Epidermal melanocyte (primary cell): Measurements from ENCODE around the gene TNNC2.
"Not testable (repeated sequence)": the region's sequence is repeated elsewhere in the genome, so short reads cannot be mapped to it uniquely, and the experiment has no call there.

Experiments used
- DNase-seq: peaks from one replicate; pipeline ENCODE4 v3.0.0; 2011; ENCODE audit warnings: low spot score; ENCODE audit not compliant: insufficient read length

Gene TNNC2

DNA sequence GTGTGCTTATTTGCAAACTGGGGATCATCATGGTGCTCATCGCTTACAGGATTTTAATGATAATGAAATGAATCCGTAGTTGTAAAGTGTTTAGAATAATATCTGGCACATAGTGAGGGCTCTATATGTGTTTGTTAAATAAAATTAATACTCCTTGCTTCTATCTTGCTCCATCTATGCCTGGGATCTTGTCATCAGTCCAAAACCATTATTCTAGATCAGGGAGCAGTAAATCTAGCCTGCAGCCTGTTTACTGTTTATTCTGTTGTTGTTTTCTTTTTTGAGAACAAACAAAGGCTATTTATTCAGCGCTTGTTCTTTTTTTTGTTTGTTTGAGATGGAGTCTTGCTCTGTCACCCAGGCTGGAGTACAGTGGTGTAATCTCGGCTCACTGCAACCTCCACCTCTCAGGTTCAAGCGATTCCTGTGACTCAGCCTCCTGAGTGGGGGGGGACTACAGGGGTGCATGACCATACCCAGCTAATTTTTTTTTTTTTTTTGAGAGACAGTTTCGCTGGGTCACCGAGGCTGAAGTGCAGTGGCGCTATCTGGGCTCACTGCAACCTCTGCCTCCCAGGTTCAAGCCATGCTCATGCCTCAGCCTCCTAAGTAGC, 22.0 kb upstream of the TNNC2 start:
- DNase-seq: no peak

DNA sequence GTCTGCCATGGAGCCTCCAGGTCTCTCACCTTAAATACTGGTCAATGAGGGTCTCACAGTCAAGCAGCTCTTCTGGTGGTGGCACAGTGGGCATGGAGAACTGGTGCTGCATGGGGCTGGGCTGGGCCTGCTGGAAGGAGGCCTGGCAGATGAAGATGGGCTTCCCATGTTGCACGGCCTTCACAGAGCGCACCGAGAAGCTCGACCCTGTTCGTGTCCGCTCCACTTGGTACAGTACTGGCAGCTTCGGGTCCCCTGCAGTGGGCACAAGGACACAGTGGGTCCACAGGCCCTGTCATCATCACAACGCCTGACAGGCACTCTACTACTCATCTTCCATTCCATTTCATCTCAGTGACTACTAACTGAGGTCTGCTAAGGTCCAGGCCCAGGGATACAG, 21.3 kb upstream of the TNNC2 start:
- no peak for DNase-seq

DNA sequence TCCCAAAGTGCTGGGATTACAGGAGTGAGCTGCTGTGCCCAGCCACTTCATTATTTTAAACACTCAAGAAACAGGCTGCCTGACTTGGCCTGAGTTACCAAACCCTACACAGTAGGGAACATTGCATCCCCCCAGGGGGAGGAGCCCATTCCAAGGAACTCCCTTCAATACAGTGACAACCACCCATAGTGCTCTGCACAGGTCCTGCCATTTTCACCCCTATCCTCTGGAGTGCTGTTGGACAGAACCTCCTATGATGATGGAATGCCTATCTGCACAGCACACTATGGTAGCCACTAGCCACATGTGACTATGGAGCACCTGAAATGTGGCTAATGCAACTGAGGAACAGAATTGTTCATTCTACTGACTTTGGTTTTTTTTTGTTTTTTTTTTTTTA, 18.3 kb upstream of the TNNC2 start:
- no peak for DNase-seq

DNA sequence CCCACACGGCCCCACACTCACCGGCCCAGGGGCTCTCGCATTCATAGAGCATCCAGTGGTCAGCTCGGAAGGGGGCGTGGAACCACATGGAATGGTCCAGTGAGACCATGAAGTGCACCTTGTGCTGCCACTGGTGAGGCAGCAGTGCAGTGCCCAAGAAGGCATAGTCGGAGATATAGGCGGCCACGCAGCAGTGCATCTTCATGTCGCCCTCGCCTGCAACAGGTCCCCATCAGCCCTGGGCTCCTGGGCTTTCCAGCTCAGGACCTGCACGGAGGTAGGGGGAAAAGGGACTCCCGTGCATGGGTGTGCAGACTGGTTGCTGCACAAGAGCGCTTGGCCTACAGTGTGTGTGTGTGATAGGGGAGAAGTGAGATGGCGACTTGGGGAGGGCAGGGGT, 16.4 kb upstream of the TNNC2 start:
- DNase-seq: no peak

DNA sequence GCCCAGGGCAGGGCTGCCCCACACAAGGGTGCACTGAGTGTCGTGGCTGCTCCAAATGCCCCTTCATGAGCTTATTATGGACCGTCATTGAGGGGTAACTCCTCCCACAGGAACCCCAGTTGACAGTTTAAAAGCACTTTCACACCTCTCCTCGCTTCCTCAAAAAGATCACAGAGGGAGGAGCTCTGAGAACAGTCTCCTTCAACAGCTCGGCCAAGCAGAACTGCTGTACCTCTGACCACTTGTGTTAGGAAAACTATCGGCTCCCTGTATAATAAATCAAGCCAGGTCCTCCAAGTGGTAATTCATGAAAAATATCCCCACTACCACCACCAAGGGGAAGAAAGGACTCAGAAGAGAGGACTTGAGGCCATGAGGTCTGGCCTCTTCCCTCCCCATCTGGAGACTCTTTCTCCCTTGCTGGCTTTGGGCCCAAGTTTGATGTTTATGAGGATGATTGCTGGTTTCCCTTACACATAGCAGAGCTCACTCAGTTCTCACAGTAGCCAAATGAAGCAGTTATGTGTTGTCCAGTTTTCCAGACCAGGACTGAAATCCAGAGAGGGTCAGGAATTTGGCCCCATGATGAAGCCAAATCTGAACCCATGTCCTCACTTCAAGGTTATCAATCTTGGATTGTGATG, 15.2 kb upstream of the TNNC2 start:
- DNase-seq: no peak

DNA sequence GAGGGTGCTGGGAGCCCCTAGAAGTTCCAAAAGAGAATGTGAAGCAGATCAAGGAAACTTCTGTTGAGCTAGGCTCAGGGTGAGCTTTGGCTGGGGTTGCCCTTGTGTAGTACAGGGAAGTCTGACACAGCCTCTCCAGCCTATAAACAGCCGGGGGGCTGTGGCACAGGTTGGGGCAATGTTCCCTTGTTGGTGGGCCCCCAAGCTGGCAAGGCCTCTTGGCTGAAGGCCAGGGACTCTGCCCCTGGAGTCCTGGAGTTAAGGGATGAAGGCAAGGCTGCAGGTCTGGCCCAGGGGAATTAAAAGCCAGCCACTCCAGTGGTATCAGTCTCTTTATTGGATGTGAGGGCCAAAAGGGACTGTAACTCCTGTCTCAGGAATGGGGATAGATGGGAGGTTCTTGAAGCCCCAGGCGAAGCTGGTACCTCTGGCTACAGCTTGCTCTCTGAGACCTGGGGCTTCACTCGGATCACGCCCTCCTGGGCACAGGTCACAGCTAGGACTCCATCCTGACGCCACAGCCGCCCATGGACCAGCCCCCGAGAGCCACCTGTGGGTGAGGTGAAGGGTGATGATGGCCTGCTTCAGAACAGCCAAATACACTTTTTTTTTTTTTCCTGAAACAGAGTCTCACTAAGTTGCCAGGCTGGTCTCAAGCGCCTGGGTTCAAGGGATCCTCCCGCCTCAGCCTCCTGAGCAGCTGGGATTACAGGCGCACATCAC, 14.5 kb upstream of the TNNC2 start:
- DNase-seq: no peak

DNA sequence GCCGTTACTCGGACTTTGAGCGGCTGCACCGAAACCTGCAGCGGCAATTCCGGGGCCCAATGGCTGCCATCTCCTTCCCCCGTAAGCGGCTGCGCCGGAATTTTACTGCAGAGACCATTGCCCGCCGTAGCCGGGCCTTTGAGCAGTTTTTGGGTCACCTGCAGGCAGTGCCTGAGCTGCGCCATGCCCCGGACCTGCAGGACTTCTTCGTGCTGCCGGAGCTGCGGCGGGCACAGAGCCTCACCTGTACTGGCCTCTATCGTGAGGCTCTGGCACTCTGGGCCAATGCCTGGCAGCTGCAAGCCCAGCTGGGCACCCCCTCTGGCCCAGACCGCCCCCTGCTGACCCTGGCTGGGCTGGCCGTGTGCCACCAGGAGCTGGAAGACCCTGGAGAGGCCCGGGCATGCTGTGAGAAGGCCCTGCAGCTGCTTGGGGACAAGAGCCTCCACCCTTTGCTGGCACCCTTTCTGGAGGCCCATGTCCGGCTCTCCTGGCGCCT, 13.6 kb upstream of the TNNC2 start:
- DNase-seq: no peak

DNA sequence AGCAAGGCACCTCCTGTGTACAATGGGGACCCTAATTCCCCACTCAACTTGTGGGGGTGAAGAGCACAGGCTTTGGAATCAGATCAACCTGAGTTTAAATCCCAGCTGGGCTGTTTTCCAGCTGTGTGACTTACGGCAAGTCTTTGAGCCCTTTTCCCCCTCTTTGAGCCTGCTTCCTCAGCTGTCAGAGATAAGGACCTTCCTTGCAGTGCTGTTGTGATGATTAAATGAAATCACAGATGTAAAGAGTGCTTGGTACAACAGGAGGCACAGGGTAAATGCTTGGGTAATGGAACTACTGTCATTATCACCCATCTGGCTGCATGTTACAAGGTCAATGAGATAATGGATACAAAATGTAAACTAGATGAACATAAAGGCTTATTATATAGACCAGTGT, 9.7 kb upstream of the TNNC2 start:
- DNase-seq: no peak

DNA sequence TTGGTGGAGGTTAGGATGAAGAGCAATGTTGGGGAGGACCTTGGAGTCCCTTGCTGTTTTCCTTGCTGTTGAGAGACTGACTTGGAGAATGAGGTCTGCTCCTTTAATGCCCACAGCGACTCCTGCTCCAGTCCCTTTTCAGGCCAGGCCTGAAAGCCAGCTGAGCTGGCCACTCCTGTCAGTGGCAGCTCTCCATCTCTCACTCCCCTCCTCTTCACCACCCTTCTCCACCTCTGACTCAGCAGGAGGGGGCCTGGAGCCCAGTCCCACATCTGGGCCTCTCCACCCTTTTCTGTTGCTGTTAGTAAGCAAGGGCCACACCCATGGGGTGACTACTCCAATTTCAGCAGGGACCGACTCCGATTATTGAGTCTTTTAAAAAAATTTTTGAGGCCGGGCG, 8.7 kb upstream of the TNNC2 start:
- no peak for DNase-seq

DNA sequence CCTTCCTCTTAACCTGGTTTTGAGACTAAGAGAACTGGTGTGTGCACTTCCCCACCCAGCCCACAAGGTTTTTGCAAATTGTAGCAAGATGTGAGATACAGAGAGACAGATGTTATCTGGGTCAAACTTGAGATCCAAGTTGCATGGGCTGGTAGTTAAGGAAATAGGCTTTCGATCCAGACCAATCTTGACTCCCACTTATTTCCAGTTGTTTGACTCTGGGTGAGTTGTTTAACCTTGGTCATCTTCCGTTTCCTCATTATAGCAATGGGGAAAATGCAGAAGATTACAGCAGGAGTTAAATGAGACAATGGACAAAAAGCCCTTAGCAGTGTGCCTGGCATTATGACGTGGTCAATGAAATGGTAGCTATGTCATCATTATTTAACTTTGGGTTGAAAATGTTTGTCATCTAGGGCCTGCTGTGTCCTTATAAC, 8.2 kb upstream of the TNNC2 start:
- no peak for DNase-seq

DNA sequence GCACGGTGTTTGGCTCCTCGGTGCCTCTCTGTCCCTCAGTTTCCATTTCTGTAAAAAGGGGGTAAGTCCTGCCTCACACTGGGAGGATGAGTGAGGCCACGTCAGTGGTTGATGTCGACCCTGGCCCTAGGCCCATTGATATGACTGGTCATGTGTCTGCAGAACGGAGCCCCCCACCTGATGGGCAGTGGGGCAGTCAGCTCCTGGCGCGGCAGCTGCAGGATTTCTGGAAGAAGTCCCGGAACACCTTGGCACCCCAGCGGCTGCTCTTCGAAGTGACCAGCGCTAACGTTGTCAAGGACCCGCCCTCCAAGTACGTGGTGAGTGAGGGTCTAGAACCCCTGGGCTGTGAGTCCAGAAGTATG, 7.7 kb upstream of the TNNC2 start:
- no peak for DNase-seq

DNA sequence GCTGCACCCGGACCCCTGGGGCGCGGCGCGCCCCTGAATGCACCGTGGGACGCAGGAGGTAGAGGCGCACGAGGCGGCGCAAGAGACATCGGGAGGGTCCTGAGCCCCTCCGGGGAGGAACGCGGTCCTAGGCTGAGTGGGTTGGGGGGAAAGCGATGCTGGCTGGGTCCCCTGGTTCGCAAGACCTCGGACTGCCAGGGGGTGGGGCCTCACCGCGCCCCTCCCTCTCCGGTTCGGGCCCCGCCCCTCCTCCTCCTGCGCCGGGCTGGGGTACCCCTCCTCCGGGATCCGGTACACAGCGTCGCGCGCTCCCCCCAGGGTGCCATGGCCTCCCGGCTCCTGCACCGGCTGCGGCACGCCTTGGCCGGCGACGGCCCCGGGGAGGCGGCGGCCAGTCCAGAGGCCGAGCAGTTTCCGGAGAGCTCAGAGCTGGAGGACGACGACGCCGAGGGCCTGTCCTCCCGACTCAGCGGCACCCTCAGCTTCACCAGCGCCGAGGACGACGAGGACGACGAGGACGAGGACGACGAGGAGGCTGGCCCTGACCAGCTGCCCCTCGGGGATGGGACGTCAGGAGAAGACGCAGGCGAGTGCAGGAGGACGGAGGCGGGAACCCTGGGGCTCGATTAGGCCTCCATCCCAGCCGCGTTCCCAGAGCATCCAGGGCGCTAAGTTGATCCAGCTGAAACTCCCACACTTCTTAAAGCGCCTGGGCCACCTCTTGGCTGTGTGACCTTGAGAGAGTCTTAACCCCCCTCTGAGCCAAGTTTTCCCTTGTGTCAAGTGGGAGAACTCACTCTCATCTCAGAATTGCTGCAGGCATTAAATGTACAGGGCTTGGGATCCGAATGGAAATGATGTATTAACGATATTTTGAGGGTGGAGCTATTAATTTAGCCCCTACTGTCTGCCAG, 7.0 kb upstream of the TNNC2 start:
- DNase-seq: peak; percentile 81

DNA sequence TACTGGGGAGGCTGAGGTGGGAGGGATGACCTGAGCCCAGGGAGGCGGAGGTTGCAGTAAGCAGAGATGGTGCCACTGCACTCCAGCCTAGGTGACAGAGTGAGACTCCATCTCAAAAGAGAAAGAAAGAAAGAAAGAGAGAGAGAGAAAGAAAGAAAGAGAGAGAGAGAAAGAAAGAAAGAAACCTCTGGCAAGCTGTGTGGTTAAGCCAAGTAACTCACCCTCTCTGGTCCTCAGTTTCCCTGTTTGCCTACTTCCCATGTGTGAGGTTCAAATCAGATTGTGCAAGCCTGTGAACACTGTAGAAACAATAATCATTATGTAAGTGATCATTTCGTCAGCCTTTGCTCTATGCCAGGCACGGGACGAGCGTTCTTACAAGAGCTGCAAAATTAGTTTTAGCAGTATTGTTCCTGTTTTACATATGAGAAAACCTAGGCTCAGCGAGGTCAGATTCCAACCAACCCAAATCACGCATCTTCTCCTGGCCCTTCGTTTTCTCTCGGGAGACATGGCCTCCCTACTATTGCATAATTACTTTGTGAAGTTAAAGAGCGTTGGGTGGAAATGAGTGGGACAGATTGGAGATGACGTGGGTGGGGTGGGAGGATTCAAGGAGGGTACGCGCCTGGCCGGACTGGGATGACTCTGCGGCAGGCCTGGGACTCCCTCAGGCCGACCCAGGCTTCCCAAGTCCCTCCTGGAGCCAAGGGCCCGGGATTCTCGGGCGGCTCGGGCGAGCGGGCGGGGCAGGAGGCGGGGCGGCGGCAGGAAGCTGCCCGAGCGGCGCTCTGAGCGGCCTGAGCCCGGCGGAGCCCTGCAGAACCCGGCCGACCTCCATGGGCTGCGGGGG, 6.1 kb upstream of the TNNC2 start, which contains the start of gene SNX21:
SNX21 (plus strand) TSS at position 770 of the 853 bp plus-strand sequence. CDS start 121 bp downstream, outside the sequence.
- peak; percentile 85 for DNase-seq

DNA sequence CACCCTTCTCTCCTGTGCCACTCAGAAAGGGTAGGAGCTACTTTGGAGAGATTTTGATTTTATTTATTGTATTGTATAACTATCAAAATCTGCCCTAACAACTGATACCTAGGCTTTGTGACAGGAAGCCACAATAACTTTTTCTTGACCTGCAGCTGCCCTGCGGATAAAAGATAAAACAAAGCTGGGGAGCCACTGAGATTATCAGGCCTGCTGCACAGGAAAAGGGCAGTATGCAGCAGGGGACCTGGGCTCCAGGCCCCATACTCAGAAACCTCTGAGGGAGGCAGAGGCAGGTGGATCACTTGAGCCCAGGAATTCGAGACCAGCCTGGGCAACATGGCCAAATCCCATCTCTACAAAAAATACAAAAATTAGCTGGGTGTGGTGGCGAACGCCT, 5.5 kb upstream of the TNNC2 start:
- DNase-seq: no peak

DNA sequence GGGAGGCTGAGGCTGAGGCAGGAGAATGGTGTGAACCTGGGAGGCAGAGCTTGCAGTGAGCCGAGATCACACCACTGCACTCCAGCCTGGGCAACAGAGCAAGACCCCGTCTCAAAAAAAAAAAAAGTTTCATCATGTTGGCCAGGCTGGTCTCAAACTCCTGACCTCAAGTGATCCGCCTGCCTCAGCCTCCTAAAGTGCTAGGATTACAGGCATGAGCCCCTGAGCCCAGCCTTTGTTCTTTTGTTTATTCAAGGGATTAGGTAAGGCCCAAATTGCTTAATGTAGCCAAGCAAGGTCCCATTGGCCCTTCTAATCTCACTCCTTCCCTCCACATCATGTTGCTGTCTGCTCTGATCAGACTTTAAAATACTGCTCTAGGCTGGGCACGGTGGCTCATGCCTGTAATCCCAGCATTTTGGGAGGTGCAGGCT, 2.6 kb upstream of the TNNC2 start:
- DNase-seq: not testable (repeated sequence)

DNA sequence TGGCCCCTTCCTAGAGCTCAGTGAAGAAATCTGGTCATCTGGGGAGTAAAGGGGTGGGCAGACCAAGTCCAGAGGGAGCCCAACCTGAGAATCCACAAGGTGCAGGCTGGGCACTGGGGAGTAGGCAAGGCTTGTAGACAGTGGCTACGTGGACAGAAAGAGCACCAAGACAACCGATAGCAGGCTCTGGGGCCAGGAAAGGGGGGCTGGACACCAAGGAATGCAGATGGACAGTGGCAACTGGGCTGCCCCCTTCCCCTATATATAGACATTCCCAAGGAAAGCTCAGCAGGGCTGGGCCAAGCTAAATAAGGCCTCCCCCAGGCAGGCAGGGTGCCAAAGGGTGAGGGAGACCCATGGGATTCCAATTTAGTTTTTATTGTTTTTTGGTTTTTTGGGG, 1.5 kb upstream of the TNNC2 start:
- DNase-seq: no peak

DNA sequence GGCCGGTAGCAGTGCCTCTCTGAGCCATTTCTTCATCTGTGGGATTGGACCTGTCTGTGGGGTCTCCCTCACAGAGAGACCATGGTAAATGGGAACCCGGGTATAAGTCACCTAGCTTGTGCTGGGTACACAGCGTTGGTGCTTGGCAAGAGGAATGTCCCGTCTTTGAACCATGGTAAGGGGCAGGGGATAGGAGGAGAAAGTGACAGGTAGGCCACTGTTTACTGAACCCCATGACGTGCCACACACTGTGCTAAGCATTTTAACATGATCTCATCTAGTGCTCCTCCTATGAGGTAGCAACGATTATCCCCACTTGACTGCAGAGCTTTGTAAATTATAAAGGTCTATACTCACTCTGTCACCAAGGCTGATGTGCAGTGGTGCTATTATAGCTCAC, 600 bp upstream of the TNNC2 start:
- no peak for DNase-seq

DNA sequence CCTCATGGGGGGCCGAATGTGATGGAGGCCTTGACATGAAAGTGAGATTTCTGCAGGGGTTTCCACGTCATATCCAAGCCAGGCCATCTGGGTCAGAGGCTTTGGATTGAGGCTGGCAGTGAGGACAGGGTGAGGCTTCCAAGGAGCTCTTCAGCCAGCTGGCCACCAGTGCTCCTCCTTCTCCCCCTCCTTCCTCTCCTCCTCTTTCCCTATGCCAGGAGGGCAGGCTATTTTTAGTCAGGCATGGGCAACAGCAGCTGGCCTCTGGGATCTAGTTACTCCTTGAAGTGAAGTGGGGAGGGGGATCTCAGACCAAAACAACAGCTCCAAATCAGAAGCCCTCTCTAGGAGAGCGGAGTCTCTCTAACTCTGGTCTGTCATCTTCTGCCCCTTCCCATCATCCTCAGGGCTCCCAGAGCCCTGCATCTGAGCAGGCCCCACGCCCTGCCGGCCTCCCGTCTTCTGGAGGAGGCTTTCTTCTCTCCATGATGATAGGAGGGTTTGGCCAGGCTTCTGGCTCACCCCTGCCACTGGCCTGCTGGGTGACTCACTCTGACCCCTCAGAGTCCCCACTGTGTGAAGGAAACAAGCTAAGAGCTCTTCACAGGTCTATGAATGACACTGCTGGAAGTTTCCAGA, 612 bp downstream of the TNNC2 start:
- DNase-seq: no peak

DNA sequence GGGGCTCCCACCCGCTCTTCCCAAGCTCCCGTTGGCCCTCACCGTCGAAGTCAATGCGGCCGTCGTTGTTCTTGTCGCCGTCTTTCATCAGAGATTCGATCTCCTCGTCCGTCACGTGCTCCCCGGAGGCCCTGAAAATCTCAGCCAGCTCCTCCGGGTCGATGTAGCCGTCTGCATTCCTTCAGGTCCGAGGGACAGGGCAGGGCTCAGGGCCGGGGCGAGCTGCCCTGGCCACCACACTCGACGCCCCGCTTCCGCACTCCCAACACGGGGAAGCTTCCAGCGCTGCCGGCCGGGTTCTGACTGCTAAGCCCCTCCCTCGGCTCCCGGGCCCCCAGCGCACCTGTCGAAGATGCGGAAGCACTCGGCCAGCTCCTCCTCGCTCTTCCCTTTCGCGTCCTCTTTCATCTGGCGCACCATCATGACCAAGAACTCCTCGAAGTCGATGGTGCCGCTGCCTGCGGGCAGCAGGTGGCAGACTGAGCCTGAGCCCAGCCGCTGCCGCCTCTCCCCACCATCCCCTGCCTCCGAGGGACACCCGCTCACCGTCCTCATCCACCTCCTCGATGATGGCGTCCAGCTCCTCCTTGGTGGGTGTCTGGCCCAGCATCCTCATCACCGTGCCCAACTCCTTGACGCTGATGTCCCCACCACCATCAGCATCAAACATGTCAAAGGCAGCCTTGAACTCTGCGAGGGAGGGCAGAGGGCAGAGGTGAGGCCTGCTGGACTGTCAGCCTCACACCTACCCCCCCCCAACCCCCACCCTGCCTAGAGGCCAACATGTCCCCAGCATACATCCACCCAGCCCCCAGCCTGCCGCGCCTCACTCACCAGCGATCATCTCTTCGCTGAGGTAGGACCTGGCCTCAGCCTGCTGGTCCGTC, 2.9 kb downstream of the TNNC2 start:
- no peak for DNase-seq
